Right lobe of liver (tissue), 6 donors: ENCODE results near the gene ELAC1. TPM values are rescaled to one million over a fixed set of nuclear protein-coding genes. Genes with fewer than 3 reads are reported as not detected.

ENCODE experiments used
- ATAC-seq, 4 donors: fragments of 200-7000 bp; cut with Tn5 transposase; one replicate each; pipeline ENCODE4 v1.9.1; 2020; ENCODE audit warnings: mild to moderate bottlenecking in 4 of 4, moderate library complexity in 4 of 4
- DNase-seq, 3 donors: peaks; one replicate each; pipeline ENCODE4 v3.0.0-alpha.2; 2020
- H3K27ac ChIP-seq, 3 donors: fragments of 200-600 bp; one replicate each; pipeline ENCODE4 v1.8.0; 2022
- H3K27me3 ChIP-seq, 2 donors: fragments of 200-600 bp; one replicate each; pipeline ENCODE4 v1.8.0; 2022
- H3K36me3 ChIP-seq, 4 donors: fragments of 200-600 bp; sonication (generic) in 1 of 4; one replicate each; pipeline versions ENCODE4 v1.5.1 to v1.8.0; 2017 to 2022; ENCODE audit warnings: control low read depth in 1 of 4
- H3K4me1 ChIP-seq, 4 donors: fragments of 200-600 bp; sonication (generic) in 1 of 4; one replicate each; pipeline versions ENCODE4 v1.5.1 to v1.8.0; 2017 to 2022; ENCODE audit warnings: control low read depth in 1 of 4
- H3K4me3 ChIP-seq, 3 donors: fragments of 200-600 bp; one replicate each; pipeline ENCODE4 v1.8.0; 2022
- H3K9me3 ChIP-seq, 4 donors: fragments of 200-600 bp; sonication (generic) in 1 of 4; one replicate each; pipeline versions ENCODE4 v1.5.1 to v1.8.0; 2017 to 2022; ENCODE audit warnings: control low read depth in 1 of 4
- POLR2A ChIP-seq: fragments of 450-650 bp; IDR thresholded peaks from one replicate; pipeline ENCODE4 v1.6.1; 2017; ENCODE audit warnings: antibody characterized with exemption, mild to moderate bottlenecking
- WGBS: methylation state at CpG from one replicate; pipeline ENCODE4 v1.1.6; 2018; ENCODE audit warnings: low coverage, low lambda C conversion rate; ENCODE audit not compliant: insufficient coverage; ENCODE audit errors: missing lambda C conversion rate; 5-methylcytosine and 5-hydroxymethylcytosine counted together
- intact Hi-C, 2 donors: fragments of 100-400 bp; cut with DNase I; formaldehyde crosslinking; loops; one replicate each; pipeline versions ENCODE4 v1.11.2 to v1.14.1; 2022
- total RNA-seq, 6 experiments: library from RNA; depleted of rRNA in 2 of 6; stranded (reverse); fragments of >200 nt in 2 of 6; fragmentation: NEBNext Ultra II Directional in 3 of 6; extraction: Animal tissue kit (Norgen Biotek cat#: 25700) in 3 of 6; gene quantifications; one replicate each; pipeline versions ENCODE4 v1.1.0 to v1.2.4, GENCODE V29; 2016 to 2023
- TF ChIP-seq, protein P1 (sequence below), 4 donors: fragments of 200-600 bp in 3 of 4; fragments of 450-650 bp in 1 of 4; IDR thresholded peaks; one replicate each; pipeline versions ENCODE4 v1.5.1 to v1.8.0; 2016 to 2022; ENCODE audit warnings: antibody characterized with exemption in 4 of 4, mild to moderate bottlenecking in 2 of 4
- donor health status: DM: no; HTN: yes; CAD: no.
- donor health status: DM: no; HTN: no; CAD: no.
- donor health status: DM: no; HTN: no; CAD: no.
- donor health status: DM: no; HTN: yes; CAD: no.
- donor health status: DM: no; HTN: yes; CAD: no.

The ELAC1 gene
- total RNA-seq, 6 experiments from 2014 or later = 3.5 to 7.2 (median 4.4) TPM

DNA sequence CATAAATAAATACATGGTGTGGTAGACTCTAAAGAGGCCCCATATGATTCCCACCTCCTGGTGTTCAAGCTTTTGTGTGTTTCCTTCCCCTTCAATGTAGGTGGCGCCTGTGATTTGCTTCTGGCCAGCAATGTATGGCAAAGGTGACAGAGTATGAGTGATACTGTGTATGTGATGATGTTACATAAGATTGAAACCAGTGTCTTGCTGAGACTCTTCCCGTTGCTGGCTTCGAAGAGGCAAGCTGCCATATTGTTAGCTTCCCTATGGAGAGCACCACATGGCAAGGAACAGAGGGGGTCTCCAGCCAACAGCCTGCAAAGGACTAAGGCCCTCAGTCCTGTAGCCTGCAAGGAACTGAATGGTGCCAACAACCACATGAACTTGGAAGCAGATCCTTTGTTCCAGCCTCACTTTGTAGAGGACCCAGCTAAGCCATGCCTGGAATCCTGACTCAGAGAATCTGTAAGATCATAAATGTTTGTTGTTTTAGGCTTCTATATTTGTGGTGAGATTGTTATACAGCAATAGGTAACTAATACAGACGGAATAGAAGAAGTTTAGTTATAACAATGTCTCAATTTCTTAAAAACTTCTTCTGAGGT is 60.5 kb downstream of the ELAC1 start:
- no peaks in the 10 kb centered on the region for H3K27me3 ChIP-seq
- no peaks in the 10 kb centered on the region for H3K9me3 ChIP-seq
- no peaks in the 10 kb centered on the region for H3K36me3 ChIP-seq
- no peak overlapping the region for H3K27ac ChIP-seq
- intact Hi-C loops = loop anchor here (10.0 kb wide), 1 partner anchor 54 kb away; no protein-coding TSS in a partner anchor
- WGBS = 57% methylated on average over 4 of the region's 4 CpGs
- DNase-seq = no peak
- no peak overlapping the region for H3K4me3 ChIP-seq
- H3K4me1 ChIP-seq = peaks cover 0 to 30% (median 5%) of the 10 kb centered on the region in 4 donors
- no peak for ATAC-seq
- TF ChIP-seq, protein P1, sequence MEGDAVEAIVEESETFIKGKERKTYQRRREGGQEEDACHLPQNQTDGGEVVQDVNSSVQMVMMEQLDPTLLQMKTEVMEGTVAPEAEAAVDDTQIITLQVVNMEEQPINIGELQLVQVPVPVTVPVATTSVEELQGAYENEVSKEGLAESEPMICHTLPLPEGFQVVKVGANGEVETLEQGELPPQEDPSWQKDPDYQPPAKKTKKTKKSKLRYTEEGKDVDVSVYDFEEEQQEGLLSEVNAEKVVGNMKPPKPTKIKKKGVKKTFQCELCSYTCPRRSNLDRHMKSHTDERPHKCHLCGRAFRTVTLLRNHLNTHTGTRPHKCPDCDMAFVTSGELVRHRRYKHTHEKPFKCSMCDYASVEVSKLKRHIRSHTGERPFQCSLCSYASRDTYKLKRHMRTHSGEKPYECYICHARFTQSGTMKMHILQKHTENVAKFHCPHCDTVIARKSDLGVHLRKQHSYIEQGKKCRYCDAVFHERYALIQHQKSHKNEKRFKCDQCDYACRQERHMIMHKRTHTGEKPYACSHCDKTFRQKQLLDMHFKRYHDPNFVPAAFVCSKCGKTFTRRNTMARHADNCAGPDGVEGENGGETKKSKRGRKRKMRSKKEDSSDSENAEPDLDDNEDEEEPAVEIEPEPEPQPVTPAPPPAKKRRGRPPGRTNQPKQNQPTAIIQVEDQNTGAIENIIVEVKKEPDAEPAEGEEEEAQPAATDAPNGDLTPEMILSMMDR (IDR thresholded peaks at IDR 0.05) = no peak
- TF ChIP-seq POLR2A = no peak

DNA sequence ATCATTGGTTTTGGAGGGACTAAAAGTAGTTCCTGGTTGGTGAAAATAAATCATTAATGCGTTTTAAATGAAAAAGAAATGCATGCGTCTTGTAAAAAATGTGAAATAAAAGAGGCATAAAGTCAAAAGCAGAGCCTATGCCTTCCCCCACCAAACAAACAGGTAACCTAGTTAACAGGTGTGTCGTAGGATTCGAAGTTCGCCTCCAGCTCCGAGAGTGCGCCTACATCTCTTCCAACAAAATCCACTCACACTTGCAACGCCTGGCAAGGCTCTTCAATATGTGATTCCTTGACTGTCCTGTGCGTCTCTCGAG is 61.5 kb downstream of the ELAC1 start:
- intact Hi-C loops = loop anchor here (10.0 kb wide), 1 partner anchor 55 kb away; no protein-coding TSS in a partner anchor
- peaks cover 0 to 41% (median 5%) of the 10 kb centered on the region in 4 donors for H3K4me1 ChIP-seq
- H3K36me3 ChIP-seq = no peaks in the 10 kb centered on the region
- 14% methylated on average over 8 of the region's 10 CpGs for WGBS
- peak overlapping the region; percentile 96 to 99 (median 98) for H3K27ac ChIP-seq
- DNase-seq (no peak), ATAC-seq (peak in 3 of 4 donors; percentile 52 to 64 (median 57))
- TF ChIP-seq POLR2A = no peak
- TF ChIP-seq, protein P1 (IDR thresholded peaks at IDR 0.05) = no peak
- H3K27me3 ChIP-seq = no peaks in the 10 kb centered on the region
- H3K9me3 ChIP-seq = no peaks in the 10 kb centered on the region
- H3K4me3 ChIP-seq = peak overlapping the region; percentile 51 to 84 (median 77)

DNA sequence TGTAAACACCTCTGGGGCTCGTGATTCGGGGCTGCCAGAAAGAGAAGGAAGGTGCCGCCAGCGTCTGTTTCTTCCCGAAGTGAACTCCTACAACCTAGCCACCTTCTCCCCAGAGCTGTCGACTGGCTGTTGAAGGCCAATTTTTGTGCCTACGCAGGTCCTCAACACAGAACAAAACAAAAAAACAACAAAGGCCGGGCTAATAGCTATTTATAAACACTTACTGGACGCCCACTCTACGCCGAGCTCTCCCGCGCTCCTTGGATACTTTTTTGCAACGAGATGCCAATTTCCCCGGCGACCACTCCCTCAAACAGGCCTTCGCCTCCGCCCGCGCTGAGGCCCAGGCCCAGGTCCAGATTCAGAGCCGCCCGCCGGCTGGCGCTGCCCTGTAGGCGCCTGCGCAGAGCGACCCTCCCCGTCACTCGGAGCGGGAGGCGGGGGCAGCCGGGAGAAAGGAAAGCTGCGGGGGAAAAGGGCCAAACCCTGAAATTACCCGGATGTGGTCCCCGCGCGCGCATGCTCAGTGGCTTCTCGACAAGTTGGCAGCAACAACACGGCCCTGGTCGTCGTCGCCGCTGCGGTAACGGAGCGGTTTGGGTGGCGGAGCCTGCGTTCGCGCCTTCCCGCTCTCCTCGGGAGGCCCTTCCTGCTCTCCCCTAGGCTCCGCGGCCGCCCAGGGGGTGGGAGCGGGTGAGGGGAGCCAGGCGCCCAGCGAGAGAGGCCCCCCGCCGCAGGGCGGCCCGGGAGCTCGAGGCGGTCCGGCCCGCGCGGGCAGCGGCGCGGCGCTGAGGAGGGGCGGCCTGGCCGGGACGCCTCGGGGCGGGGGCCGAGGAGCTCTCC is 62.1 kb downstream of the ELAC1 start, which contains the start of gene SMAD4:
Gene SMAD4 (plus strand): TSS at position 520 of the 843 bp plus-strand sequence. CDS start 16,834 bp downstream, outside the sequence.
- intact Hi-C loops = loop anchor here (10.0 kb wide), 1 partner anchor 55 kb away; no protein-coding TSS in a partner anchor
- peak; percentile 93 for TF ChIP-seq POLR2A
- TF ChIP-seq, protein P1 (IDR thresholded peaks at IDR 0.05) = no peak
- peak; percentile 94 to 96 (median 96) for ATAC-seq
- Histone ChIP-seq H3K27ac (peak within 1 kb of the TSS; percentile 96 to 99 (median 98)), H3K9me3 (no peaks in the 10 kb centered on the region), H3K4me3 (peak within 1 kb of the TSS; percentile 51 to 84 (median 77)), H3K4me1 (peaks cover 0 to 46% (median 6%) of the 10 kb centered on the region in 4 donors), H3K36me3 (no peaks in the 10 kb centered on the region), H3K27me3 (no peaks in the 10 kb centered on the region)
- 0% methylated on average over 25 of the region's 79 CpGs for WGBS
- DNase-seq = peak; percentile 97 to 98 (median 97)

DNA sequence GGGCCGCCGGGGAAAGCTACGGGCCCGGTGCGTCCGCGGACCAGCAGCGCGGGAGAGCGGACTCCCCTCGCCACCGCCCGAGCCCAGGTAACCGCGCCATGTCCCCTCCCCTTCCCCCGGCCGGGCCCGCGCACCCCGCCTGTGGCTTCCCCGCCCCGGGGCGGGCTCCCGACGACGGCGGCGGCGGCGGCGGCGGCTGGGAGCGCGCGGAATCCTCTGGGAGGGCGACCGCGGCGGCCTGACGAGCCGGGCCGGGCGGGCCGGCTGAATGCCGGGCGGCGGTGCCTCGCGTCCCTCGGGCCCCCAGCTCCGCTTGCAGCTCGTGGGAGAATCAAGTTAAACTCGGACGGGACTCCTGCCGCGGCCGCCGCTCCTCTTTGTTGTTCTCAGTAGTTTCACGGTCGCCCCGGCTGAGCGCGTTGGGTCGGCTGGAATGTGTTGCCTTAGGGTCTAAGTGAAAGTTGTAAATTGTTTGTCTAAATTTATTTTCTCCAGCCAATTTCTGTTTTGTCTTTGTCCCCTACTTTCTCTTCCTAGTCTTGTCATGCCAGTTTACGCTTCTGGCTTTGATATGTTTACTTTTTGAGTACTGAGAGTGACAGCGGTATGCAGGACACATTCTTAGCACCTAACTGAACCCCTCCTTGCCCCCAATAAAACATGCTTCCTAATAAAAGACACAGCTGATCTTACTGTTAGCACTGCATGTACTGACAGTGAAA is 62.9 kb downstream of the ELAC1 start:
- ATAC-seq = peak; percentile 65 to 85 (median 79)
- 0% methylated on average over 21 of the region's 66 CpGs for WGBS
- intact Hi-C loops = no loop called here
- H3K27me3 ChIP-seq = no peaks in the 10 kb centered on the region
- no peak for TF ChIP-seq POLR2A
- TF ChIP-seq, protein P1 (IDR thresholded peaks at IDR 0.05) = no peak
- H3K4me3 ChIP-seq = peak overlapping the region; percentile 51 to 84 (median 77)
- H3K9me3 ChIP-seq = no peaks in the 10 kb centered on the region
- H3K36me3 ChIP-seq = no peaks in the 10 kb centered on the region
- H3K4me1 ChIP-seq = peaks cover 0 to 54% (median 10%) of the 10 kb centered on the region in 4 donors
- peak; percentile 84 to 86 (median 85) for DNase-seq
- peak overlapping the region; percentile 96 to 99 (median 98) for H3K27ac ChIP-seq
